AG08395 (cell line): ENCODE data around the gene CCDC157.

Experiments used
- DNase-seq: peaks from one replicate; pipeline ENCODE4 v3.0.0; 2012; ENCODE audit warnings: mixed read lengths, low spot score

The CCDC157 gene

GRCh38 chr22:30413745-30414524, 57.1 kb downstream of the CCDC157 start:
- no peak for DNase-seq

GRCh38 chr22:30414525-30415047, 57.8 kb downstream of the CCDC157 start:
- DNase-seq, result no peak

GRCh38 chr22:30416403-30416802, 59.6 kb downstream of the CCDC157 start:
- no peak for DNase-seq

GRCh38 chr22:30416837-30417236, 60.0 kb downstream of the CCDC157 start:
- DNase-seq, result no peak

- DNase-seq, result peak; percentile 70
Measured at GRCh38 chr22:30420347-30421125, 63.7 kb downstream of the CCDC157 start.

- DNase-seq, result no peak
Measured at GRCh38 chr22:30421695-30422480, 65.1 kb downstream of the CCDC157 start.

GRCh38 chr22:30422481-30423300, 65.9 kb downstream of the CCDC157 start:
- peak; percentile 88 for DNase-seq

- DNase-seq, result no peak
Measured at GRCh38 chr22:30423301-30423958, 66.6 kb downstream of the CCDC157 start.

- DNase-seq, result peak; percentile 99
Measured at GRCh38 chr22:30423959-30424533, 67.2 kb downstream of the CCDC157 start.

GRCh38 chr22:30424534-30425326, 67.9 kb downstream of the CCDC157 start:
- DNase-seq, result no peak

- no peak for DNase-seq
Measured at GRCh38 chr22:30425327-30425615, 68.5 kb downstream of the CCDC157 start.

- DNase-seq, result peak; percentile 48
Measured at GRCh38 chr22:30425616-30426387, 69.0 kb downstream of the CCDC157 start, which contains the start of gene MTFP1. Gene MTFP1 (plus strand): TSS chr22:30425768. CDS start chr22:30425880, 112 bp downstream.
